ENCODE results near the gene TPR.

- TF ChIP-seq CTCF (optimal IDR thresholded peaks at IDR 0.05 in 1 of 3, IDR thresholded peaks at IDR 0.05 in 1 of 3, conservative IDR thresholded peaks at IDR 0.05 in 1 of 3; ENCODE audit: extremely low read depth in 1 of 3, insufficient read depth in 2 of 3, low read length in 3 of 3) (no peak), EZH2 (IDR thresholded peaks at IDR 0.05; ENCODE audit: low read length) (no peak)
Measured at GRCh38 chr1:186310307-186310706, 64.7 kb downstream of the TPR start.

Measured in keratinocyte (primary cell).